ENCODE measurements around the gene LMX1A. TPM values are rescaled to one million over a fixed set of nuclear protein-coding genes. Genes with fewer than 3 reads are reported as not detected.

LMX1A gene
- total RNA-seq, 1 donor from 2014 or later: 0.21 TPM

GRCh38 chr1:165205145-165205544, 151.4 kb downstream of the LMX1A start:
- H3K4me1 ChIP-seq: no peaks in the 10 kb centered on the region
- intact Hi-C loops (cut with DNase I): no loop called here
- no peak for DNase-seq
- no peak for TF ChIP-seq CTCF (IDR thresholded peaks at IDR 0.05)
- no peak for ATAC-seq
- no peak overlapping the region for H3K4me3 ChIP-seq
- no peaks in the 10 kb centered on the region for H3K36me3 ChIP-seq
- H3K9me3 ChIP-seq: no peaks in the 10 kb centered on the region
- H3K27ac ChIP-seq: no peak overlapping the region
- no peaks in the 10 kb centered on the region for H3K27me3 ChIP-seq (ENCODE audit: low read depth)

DNA sequence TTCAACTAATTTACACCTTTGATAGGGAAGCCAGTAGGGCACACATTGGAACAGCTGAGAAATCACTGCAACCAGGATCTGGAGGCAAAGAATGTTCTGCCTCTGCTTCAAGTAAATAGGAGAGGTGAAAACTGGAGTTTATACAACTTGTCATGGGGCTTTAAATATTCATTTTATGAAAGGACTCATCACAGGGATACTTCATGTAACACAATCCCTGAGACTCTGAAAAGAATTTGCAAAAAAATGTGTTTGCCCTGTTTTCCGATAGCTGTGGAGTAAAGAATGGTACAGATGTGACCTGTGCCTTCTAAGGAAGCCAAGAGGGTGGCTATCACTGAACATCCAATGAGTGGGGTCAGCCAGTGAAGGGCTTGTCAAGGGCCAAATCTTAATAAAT, 152.0 kb downstream of the LMX1A start:
- DNase-seq: no peak
- Histone ChIP-seq H3K4me3 (no peak overlapping the region), H3K27me3 (ENCODE audit: low read depth) (no peaks in the 10 kb centered on the region), H3K9me3 (no peaks in the 10 kb centered on the region), H3K4me1 (no peaks in the 10 kb centered on the region), H3K36me3 (no peaks in the 10 kb centered on the region), H3K27ac (no peak overlapping the region)
- ATAC-seq: no peak
- no peak for TF ChIP-seq CTCF (IDR thresholded peaks at IDR 0.05)
- intact Hi-C loops (cut with DNase I): no loop called here

- H3K36me3 ChIP-seq: no peaks in the 10 kb centered on the region
- ATAC-seq: no peak
- intact Hi-C loops (cut with DNase I): no loop called here
- DNase-seq: no peak
- H3K27me3 ChIP-seq (ENCODE audit: low read depth): no peaks in the 10 kb centered on the region
- H3K4me1 ChIP-seq: no peaks in the 10 kb centered on the region
- TF ChIP-seq CTCF (IDR thresholded peaks at IDR 0.05): no peak
- no peak overlapping the region for H3K27ac ChIP-seq
- no peak overlapping the region for H3K4me3 ChIP-seq
- no peaks in the 10 kb centered on the region for H3K9me3 ChIP-seq
Observed at GRCh38 chr1:165191087-165191486, 165.4 kb downstream of the LMX1A start.

DNA sequence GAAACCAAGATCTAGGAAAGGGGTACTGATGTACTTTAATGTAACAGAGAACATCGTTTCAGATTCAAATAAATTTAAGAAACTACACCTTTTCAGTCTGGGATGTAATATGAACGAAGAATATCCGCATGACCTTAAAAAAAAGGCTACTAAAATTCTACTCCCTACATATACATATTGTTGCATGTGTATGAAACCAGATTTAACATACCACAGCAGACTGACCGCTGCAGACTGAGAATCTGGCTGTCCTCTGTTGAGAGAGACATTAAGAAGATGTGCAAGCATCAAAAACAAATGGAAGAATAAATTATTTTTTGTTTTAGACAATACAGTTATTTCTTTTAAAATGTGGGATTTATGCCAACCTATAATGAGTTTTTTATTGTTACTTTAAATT, 166.6 kb downstream of the LMX1A start:
- DNase-seq (no peak), ATAC-seq (no peak)
- no peaks in the 10 kb centered on the region for H3K36me3 ChIP-seq
- TF ChIP-seq CTCF (IDR thresholded peaks at IDR 0.05): no peak
- intact Hi-C loops (cut with DNase I): no loop called here
- H3K9me3 ChIP-seq: no peaks in the 10 kb centered on the region
- H3K4me1 ChIP-seq: no peaks in the 10 kb centered on the region
- H3K27ac ChIP-seq: no peak overlapping the region
- H3K4me3 ChIP-seq: no peak overlapping the region
- H3K27me3 ChIP-seq (ENCODE audit: low read depth): no peaks in the 10 kb centered on the region

GRCh38 chr1:165189011-165189410, 167.5 kb downstream of the LMX1A start:
- intact Hi-C loops (cut with DNase I): no loop called here
- Histone ChIP-seq H3K27me3 (ENCODE audit: low read depth) (no peaks in the 10 kb centered on the region), H3K4me1 (no peaks in the 10 kb centered on the region), H3K4me3 (no peak overlapping the region), H3K36me3 (no peaks in the 10 kb centered on the region), H3K27ac (no peak overlapping the region), H3K9me3 (no peaks in the 10 kb centered on the region)
- TF ChIP-seq CTCF (IDR thresholded peaks at IDR 0.05): no peak
- ATAC-seq: no peak
- no peak for DNase-seq
